PC-3 (cell line): ENCODE data around the gene RALGAPA1.

Experiments used
- CTCF ChIP-seq: fragments of 300-600 bp; sonication (generic); conservative IDR thresholded peaks from 2 replicates; pipeline ENCODE4 v1.5.1; 2017; ENCODE audit warnings: antibody characterized with exemption, low read depth, mild to moderate bottlenecking, low read length
- EZH2 ChIP-seq: fragments of 300-600 bp; sonication (generic); IDR thresholded peaks from one replicate; pipeline ENCODE4 v1.6.1; 2017; ENCODE audit warnings: antibody characterized with exemption, mild to moderate bottlenecking, low read length; ENCODE audit not compliant: unreplicated experiment

GRCh38 chr14:35578639-35579038 lies 230.5 kb downstream of the RALGAPA1 start:
- TF ChIP-seq CTCF = no peak
- TF ChIP-seq EZH2 = no peak
